DOHH2 (cell line): Measurements from ENCODE around the gene FEV.

Source experiments
- CTCF ChIP-seq: fragments of 200-600 bp; sonication (generic); IDR thresholded peaks from one replicate; pipeline ENCODE4 v1.5.1; 2014; ENCODE audit warnings: antibody characterized with exemption, mild to moderate bottlenecking, low read depth, low read length; ENCODE audit not compliant: poor library complexity, severe bottlenecking
- EZH2phosphoT487 ChIP-seq: fragments of 200-600 bp; sonication (generic); IDR thresholded peaks from 2 replicates; pipeline ENCODE4 v1.6.1; 2017; ENCODE audit warnings: borderline replicate concordance, mild to moderate bottlenecking, antibody characterized with exemption, low read length, moderate library complexity, mixed read lengths

GRCh38 chr2:218983263-218983933 lies 1.6 kb downstream of the FEV start:
- no peak for TF ChIP-seq EZH2phosphoT487
- TF ChIP-seq CTCF: no peak
